GM18499 (cell line): ENCODE results near the gene FKBP10.
"Not testable (repeated sequence)": the region's sequence is repeated elsewhere in the genome, so short reads cannot be mapped to it uniquely, and the experiment has no call there.

Source experiments
- ATAC-seq: cut with Tn5 transposase; IDR thresholded peaks from one replicate; pipeline ENCODE4 v1.9.1; 2021; ENCODE audit warnings: moderate number of reproducible peaks; ENCODE audit not compliant: insufficient read depth, unreplicated experiment

The FKBP10 gene

DNA sequence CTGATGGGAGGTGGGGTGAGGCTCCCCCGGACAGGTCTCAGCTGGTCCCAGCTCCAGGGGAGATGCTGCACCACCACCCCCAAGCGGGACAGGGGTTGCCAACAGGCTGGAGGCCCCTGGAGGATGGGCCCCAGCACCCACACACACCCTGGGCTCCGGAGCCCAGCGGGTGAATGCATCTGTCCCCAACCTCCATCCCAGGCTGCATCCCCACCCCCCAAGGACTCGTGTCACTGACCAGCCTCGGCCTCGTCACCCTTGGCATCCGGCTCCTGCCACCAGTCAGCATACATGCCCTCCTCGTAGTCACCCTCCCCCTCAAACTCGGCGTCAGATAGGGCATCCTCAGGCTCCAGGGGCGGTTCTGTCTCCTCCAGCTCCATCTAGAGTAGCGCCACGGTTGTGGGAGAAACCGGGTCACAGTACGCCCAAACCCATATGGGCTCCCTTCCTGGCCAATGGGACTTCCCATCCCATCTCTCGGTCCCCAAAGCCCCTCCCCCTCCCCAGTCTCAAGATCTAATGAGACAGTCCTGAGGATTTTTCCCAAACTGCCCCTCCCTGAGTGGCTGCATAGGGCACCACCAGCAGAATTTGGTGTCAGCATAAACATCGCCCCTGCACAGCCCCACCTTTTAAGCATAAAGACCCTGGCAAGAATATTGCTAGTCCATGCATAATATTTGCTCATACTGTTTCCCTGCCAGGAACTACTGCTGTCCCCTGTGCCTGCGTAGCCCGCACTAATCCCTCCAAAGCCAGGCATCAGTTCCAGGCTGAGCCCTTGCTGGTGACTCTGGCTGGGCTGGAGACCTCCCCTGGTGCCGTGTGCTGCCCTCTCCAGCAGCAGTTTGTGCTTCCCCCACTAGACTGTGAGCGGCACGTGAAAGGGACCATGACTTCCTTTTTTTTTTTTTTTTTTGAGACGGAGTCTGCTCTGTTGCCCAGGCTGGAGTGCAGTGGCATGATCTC lies 9.5 kb upstream of the FKBP10 start:
- no peak for ATAC-seq

DNA sequence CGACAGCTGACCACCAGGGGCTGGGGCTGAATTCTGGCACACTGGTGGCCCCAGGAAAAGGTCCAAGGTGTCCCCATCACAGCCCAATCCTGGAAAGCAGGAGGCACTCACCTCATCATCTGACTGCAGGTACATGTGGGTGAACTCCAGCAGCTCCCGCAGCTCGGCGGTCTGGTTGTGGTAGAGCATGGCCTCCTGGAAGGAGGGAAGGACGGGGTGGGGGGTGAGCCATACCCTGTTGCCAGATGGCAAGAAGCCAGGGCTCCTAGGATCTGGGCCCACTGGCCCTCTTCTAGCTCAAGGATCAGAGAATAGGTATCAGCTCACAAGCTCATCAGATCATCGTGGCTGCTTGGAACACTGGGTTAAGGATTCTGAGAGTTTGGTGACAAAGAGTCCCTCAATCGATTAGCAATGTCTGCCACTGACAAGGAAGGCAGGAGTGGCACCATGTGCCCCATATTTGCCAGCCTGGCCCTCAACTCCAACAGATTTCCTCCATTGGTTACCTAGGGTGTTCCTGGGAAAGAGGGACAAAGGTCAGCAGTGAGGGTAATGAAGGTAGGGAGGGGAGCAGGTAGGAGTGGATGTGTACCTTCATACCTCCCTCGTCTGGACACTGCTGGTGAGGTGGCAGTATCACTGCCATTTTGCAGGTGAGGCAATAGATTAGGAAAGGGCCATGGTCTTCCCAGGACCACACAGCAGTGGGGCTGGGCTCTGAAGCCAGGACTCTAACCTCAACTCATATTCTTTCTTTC lies 5.9 kb upstream of the FKBP10 start:
- ATAC-seq = no peak

DNA sequence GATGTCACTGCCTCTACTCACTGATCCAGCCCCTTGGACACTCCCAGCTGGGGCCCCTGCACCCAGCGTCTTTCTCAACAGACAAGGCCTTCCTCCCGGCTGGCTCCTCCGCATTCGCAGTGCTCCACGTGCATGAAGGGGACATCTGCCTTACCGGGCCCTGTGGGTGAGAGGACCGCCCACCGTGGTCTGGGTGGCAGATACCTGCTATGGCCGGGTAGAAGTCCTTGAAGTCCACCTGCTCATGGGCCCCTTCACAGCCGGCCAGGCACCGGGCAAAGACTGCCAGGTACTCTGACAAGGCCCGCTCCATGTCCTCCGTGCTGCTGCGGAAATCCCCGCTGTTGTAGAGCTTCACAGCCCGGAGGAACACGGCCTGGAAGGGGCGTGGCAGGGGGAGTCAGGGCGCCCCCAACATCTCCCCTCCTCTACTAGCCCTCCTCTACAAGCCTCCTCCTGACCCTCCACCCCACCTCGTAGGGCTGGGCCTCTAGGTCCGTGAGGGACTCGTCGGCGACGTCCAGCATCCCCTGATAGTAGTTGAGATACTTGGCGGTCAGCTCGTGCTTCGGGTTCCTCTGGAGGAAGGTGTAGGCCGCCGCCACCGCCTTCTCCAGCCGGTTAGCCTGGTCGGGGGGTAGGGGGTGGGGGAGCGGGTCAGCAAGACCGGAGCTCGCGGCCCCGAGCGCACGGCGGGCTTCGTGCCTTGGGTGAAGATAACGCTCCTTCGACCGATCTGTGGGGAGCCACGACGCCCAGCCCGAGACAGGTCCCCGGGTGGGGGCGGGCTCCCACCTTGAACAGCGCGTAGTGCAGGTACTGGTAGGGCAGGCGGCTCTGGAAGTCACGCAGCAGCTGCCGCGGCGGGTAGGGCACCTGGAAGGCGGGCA lies 1.9 kb upstream of the FKBP10 start:
- ATAC-seq = no peak

DNA sequence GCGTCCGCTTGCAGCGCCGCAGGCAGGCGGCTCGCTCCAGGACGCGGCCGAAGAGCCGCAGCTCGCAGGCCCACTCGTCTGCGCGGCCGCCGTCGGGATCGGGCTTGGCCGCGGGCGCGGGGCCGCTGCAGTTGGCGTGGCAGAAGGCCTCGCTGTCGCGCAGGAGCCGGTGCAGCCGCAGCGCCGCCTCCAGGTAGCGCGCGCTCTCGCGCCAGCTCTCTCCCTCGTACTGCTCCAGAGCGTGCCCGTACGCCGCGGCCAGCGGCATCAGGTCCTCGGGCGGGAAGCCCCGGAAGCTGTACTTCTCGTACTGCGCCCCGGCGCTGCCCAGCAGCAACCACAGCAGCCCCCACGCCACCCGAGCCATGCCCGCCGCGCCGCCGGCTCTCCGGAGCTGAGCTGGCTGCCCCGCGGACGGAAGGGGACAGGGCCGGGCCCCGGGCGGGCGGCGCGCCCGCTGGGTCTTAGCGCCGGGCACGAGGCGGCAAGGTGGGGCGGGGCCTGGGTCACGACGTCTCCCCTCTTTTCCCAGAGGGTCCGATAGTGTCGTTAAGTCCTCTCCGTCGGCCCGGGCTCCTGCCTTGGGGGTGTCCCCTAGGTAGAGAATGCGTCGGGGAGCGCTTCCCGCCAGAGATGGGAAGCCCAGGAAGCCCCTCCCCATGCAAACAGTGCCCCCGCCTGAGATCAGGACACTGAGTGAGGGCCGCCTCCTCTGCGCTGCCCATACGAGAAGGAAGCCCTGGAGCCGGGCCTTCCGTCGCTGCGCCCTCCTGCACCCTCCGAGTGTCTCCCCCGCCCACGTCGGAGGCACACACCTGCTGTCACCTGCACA lies 1.0 kb upstream of the FKBP10 start, which contains the start of gene P3H4:
P3H4 (minus strand) TSS at position 401 of the 832 bp plus-strand sequence; CDS start at position 367, 34 bp downstream.
- ATAC-seq = no peak

DNA sequence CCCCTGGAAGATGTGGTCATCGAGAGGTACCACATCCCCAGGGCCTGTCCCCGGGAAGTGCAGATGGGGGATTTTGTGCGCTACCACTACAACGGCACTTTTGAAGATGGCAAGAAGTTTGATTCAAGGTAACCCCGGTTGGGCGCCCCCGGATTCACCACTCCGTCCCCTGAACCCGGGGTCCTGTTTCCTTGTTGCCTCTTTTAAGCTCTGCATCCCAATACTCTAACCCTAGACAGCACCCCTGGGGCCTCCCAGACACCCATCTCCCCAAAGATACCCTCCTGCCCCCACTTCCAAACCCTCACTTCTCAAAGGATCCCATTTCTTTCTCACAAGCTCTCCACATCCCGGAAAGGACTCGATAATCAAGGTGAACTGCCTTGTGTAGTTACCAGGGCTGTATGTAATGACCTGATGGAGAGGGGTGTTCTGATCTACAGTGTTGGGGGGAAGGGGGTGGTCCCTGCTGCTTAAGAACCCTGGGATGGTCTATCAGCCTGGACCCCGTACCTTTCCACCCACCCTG lies 412 bp downstream of the FKBP10 start:
- no peak for ATAC-seq

DNA sequence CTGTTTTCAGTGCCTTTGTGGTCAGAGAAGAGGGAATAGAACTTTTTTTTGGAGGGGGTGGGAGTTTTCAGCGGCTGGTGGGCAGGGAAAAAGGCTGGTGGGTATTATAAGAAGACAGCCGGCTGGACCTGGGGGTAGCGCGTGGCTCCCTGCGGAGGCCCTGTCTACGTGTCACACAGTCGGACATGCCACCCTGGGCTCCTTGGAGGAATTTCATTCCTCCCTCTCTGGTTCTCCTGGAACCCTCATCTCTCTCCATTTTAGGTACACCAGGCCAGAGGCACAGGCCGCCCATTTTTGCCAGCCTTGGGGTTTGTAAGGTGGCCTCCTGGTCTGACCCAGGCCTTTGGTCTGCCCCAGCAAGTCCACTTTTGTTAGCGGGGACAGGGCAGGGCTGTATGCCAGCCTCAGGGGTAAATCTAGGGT lies 908 bp downstream of the FKBP10 start:
- ATAC-seq = no peak

DNA sequence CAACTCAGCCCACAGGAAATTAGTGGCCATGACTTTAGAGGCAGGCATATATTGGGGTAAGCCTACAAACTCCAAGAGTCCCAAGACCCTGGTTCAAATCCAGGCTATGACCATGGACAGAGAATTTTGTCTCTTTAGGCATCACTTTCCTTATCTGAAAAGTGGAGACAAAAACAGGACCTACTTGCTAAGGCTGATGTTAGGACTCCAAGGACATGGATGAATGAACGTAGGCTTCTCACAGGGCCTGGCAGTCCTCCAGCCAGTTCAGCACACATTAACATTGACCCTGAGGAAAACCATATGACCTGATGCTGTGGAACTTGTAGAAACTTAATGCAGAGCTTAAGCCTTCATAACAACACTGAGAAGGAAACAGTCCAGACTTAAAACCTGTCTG lies 1.4 kb downstream of the FKBP10 start:
- ATAC-seq = no peak

DNA sequence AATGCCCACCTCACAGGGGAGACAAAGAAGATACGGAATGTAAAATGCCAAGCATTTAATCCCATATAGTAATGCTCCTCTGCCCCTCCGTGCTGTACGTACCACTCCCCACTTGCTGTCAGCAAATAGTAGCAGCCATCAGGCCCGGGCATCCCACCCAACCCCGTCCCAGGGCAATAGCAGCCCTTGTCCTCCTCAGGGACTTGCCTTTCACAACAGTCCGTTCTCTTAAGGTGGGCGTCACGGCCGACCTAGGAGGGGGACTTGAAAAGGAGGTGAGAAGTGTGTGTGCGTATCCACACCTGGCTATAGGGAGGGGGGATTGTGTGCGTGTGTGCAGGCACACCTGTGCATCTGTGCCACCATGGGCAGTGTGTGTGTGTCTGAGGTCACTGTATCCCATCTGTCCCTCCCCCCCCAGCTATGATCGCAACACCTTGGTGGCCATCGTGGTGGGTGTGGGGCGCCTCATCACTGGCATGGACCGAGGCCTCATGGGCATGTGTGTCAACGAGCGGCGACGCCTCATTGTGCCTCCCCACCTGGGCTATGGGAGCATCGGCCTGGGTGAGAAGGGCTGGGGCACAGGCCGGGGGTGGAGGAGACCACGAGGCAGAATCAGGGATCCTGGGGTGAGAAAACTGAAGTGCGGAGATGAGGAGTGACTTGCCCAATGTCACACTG lies 4.0 kb downstream of the FKBP10 start:
- no peak for ATAC-seq

DNA sequence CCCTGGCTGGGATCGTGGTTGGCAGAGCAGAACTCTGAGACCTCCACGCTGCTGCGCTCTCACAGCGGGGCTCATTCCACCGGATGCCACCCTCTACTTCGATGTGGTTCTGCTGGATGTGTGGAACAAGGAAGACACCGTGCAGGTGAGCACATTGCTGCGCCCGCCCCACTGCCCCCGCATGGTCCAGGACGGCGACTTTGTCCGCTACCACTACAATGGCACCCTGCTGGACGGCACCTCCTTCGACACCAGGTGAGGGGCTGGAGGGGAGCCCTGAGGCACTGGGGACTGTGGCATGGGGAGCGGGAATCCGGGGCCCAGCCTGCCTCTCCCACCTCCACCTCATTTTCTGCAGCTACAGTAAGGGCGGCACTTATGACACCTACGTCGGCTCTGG lies 5.2 kb downstream of the FKBP10 start:
- ATAC-seq = no peak

DNA sequence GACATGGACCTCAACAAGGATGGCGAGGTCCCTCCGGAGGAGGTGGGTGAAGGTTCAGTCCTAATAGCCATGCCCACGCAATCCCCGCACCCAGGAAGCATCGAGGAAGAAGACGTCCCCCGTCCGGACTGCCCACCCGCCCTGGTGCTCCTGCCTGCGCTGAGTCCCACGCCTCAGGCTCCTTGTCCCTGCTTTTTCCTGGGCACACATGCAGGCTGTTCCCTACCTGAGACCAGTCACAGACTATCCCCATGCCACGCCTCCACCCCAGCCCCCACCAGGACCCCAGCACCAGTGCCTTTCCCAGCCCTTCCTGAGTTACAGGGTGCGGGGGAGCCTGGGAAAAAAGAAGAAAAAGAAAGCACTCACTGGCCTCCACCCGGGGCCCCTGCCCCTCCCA lies 9.0 kb downstream of the FKBP10 start:
- no peak for ATAC-seq

DNA sequence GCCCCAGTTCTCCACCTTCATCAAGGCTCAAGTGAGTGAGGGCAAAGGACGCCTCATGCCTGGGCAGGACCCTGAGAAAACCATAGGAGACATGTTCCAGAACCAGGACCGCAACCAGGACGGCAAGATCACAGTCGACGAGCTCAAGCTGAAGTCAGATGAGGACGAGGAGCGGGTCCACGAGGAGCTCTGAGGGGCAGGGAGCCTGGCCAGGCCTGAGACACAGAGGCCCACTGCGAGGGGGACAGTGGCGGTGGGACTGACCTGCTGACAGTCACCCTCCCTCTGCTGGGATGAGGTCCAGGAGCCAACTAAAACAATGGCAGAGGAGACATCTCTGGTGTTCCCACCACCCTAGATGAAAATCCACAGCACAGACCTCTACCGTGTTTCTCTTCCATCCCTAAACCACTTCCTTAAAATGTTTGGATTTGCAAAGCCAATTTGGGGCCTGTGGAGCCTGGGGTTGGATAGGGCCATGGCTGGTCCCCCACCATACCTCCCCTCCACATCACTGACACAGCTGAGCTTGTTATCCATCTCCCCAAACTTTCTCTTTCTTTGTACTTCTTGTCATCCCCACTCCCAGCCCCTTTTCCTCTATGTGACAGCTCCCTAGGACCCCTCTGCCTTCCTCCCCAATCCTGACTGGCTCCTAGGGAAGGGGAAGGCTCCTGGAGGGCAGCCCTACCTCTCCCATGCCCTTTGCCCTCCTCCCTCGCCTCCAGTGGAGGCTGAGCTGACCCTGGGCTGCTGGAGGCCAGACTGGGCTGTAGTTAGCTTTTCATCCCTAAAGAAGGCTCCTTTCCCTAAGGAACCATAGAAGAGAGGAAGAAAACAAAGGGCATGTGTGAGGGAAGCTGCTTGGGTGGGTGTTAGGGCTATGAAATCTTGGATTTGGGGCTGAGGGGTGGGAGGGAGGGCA lies 9.7 kb downstream of the FKBP10 start:
- no peak for ATAC-seq

DNA sequence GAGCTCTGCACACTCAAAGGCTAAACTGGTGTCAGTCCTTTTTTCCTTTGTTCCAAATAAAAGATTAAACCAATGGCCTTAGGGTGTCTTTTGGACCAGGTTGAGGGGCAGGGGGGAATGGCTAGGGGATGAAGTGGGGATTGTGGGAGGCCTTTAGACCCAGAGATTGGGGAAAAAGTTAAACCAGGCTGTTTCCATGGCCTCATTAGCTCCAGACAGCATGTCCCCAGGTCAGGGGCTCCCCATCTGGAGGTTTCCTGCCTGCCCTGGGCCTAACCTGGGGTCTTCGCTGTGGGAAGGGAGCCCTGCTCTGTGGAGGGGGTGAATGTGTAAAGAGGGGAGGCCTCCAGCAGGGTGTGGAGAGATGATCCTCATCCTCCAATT lies 10.3 kb downstream of the FKBP10 start:
- no peak for ATAC-seq

DNA sequence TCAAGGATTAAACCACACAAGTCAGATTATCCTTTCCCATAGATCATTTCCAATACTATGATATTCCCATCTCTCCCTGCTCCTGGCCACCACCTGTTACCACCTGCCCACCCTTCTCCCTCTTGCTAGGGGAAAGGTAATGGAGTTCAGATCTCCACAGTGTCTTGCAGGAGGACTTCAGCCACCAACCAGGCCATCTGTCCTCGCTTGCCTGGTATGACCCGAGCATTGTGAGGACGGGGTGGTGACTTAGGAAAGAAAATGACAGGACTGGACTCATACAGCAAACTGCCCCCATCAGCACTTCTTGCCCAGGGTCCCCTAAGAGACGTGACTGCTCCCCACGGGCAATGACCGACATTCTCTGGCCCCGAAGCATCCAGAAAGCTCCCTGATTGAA lies 10.8 kb downstream of the FKBP10 start:
- no peak for ATAC-seq

DNA sequence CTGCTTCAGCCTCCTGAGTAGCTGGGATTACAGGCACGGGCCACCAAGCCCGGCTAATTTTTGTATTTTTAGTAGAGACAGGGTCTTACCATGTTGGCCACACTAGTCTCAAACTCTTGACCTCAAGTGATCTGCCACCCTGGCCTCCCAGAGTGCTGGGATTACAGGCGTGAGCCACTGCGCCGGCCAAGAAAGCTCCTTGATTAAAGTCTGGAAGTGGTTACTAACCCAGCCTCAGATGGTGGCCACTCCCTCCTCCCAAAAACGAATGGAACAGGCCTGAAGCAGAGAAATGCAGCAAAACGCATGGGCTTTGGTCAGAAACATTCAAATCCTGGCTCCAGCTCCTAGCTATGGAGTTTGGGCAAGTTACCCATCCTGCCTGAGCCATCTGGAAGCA lies 11.3 kb downstream of the FKBP10 start:
- ATAC-seq = no peak

DNA sequence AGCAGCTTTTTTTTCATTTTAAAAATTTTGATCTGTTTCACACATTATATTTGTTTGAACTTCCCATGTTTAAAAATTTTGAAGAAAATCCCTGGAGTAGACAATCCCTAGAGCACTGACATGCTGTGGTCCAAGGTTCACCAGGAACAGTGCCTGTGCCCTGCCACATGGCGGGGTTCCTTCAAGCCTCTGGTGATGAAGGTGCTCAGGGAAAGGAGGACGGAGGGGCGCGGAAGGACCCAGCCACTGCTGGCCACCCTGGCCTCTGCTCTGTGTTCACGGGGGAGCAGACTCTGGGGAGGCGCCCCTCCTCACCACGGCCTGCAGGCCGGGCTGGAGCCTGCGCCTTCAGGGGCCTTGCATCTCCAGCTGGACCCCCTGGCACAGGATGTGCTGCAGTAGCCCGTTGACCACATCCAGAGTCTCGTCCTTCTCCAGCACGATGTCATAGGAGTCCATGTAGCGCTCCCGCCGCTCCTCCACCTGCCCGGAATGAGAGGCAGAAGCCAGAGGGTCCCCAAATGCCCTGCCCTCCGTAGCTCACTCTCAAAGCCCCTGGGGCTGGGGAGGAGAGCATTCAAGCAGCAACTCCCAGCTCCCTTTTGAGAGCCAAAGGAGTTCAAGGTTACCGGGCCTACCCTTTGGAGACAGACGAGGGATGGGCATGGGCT lies 12.5 kb downstream of the FKBP10 start:
- ATAC-seq = no peak

DNA sequence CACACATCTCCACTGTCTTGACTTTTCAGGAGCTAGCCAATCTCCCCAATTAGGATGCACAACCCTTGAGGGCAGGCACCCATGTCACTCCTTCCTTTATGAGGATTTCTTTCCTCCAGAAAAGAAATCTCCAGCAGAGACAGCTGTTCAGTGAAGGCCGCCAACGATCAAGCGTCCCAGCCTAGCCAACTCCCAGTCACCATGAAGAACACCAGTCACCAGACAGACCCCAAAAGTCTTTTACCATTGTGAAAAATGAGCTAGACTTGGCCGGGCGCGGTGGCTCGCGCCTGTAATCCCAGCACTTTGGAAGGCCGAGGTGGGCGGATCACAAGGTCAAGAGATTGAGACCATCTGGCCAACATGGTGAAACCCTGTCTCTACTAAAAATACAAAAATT lies 17.2 kb downstream of the FKBP10 start:
- not testable (repeated sequence) for ATAC-seq

DNA sequence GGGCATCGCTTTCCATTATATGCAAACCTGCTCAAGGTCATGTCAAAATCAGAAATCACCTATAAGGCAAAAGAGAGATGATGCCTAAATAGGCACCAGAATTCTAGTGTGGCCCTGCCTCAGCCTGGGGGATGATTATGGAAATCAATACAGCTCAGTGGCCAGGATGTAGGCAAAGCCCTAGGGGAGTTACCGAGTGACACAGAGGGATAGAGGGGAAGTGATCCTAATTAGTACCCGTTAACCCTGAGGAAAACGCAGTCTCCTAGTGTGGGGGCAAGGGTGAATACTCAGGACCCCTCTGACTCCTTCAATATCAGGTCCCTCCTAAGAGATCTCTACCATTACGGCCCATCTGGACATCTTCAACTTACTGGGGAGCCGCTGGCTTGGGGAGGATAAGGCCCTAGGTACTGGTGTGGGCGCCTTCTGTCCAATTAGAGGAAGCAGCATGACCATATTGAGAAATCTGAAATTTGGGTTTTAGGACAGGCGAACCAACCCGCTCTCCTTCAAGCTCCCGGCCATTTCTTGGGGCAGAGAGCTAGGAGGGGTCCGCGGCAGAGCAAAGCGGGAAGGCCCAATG lies 22.5 kb downstream of the FKBP10 start:
- ATAC-seq = no peak
